SK-N-SH treated with all-trans-retinoic acid at 6 μM for 48 hours (cell line): ENCODE results near the gene ADGRB3.

ENCODE experiments used
- ARNTL ChIP-seq: fragments of 450-650 bp; formaldehyde crosslinking; IDR thresholded peaks from 2 replicates; pipeline ENCODE4 v1.5.0; 2020; ENCODE audit warnings: low read depth, mild to moderate bottlenecking, moderate library complexity, borderline replicate concordance
- CREB5 ChIP-seq: fragments of 250-450 bp; sonication (Bioruptor Pico); IDR thresholded peaks from 2 replicates; pipeline ENCODE4 v1.5.1; 2020; ENCODE audit warnings: low read depth, mild to moderate bottlenecking, moderate library complexity
- ESRRG ChIP-seq: fragments of 250-450 bp; sonication (Bioruptor Pico); IDR thresholded peaks from 2 replicates; pipeline ENCODE4 v1.6.1; 2021; ENCODE audit warnings: mild to moderate bottlenecking
- PATZ1 ChIP-seq: fragments of 250-450 bp; sonication (Bioruptor Pico); IDR thresholded peaks from 2 replicates; pipeline ENCODE4 v1.8.0; 2020; ENCODE audit warnings: mild to moderate bottlenecking, moderate library complexity, borderline replicate concordance
- POU6F1 ChIP-seq: fragments of 250-450 bp; sonication (Bioruptor Pico); IDR thresholded peaks from 2 replicates; pipeline ENCODE4 v1.8.0; 2021; ENCODE audit warnings: low read depth, mild to moderate bottlenecking, moderate library complexity, borderline replicate concordance
- TCF4 ChIP-seq: fragments of 250-450 bp; sonication (Bioruptor Pico); IDR thresholded peaks from 2 replicates; pipeline ENCODE4 v1.8.0; 2021; ENCODE audit warnings: mild to moderate bottlenecking, moderate library complexity, borderline replicate concordance
- ZFP3 ChIP-seq: fragments of 250-450 bp; sonication (Bioruptor Pico); IDR thresholded peaks from 2 replicates; pipeline ENCODE4 v1.5.0; 2020; ENCODE audit warnings: mild to moderate bottlenecking, moderate library complexity
- ZNF8 ChIP-seq: fragments of 450-650 bp; formaldehyde crosslinking; IDR thresholded peaks from 2 replicates; pipeline ENCODE4 v1.5.0; 2020; ENCODE audit warnings: mild to moderate bottlenecking, moderate library complexity

- TF ChIP-seq ESRRG (no peak), PATZ1 (CRISPR knock-in tag) (no peak), ZFP3 (CRISPR knock-in tag) (no peak), POU6F1 (CRISPR knock-in tag) (no peak), CREB5 (CRISPR knock-in tag) (0 out of 2 replicates have a peak, but pooled peaks have one; percentile 14), ZNF8 (no peak), TCF4 (CRISPR knock-in tag) (no peak), ARNTL (CRISPR knock-in tag) (no peak)
These were observed 781.7 kb downstream of the ADGRB3 start for GRCh38 chr6:69416776-69417175.
